ENCODE measurements around the gene NEK1. TPM values are rescaled to one million over a fixed set of nuclear protein-coding genes. Genes with fewer than 3 reads are reported as not detected.

Gene NEK1
- total RNA-seq, 4 donors from 2014 or later, result 18.8 to 33.8 (median 25.0) TPM

- intact Hi-C loops (cut with DNase I; ENCODE audit: low total_unique reads), result no loop called here
- no peak for DNase-seq
- TF ChIP-seq POLR2A (IDR thresholded peaks at IDR 0.05), result no peak
- TF ChIP-seq CTCF (IDR thresholded peaks at IDR 0.05), result no peak
- Histone ChIP-seq H3K4me1 (no peaks in the 10 kb centered on the region), H3K27me3 (no peaks in the 10 kb centered on the region), H3K4me3 (no peak overlapping the region), H3K27ac (no peak overlapping the region), H3K9me3 (no peaks in the 10 kb centered on the region), H3K36me3 (no peaks in the 10 kb centered on the region)
These were observed 17.7 kb downstream of the NEK1 start for GRCh38 chr4:169594560-169595195.

GRCh38 chr4:169593050-169593560, 19.3 kb downstream of the NEK1 start:
- Histone ChIP-seq H3K4me3 (no peak overlapping the region), H3K27me3 (no peaks in the 10 kb centered on the region), H3K36me3 (no peaks in the 10 kb centered on the region), H3K4me1 (no peaks in the 10 kb centered on the region), H3K9me3 (no peaks in the 10 kb centered on the region), H3K27ac (no peak overlapping the region)
- intact Hi-C loops (cut with DNase I; ENCODE audit: low total_unique reads), result no loop called here
- TF ChIP-seq POLR2A (IDR thresholded peaks at IDR 0.05), result no peak
- no peak for TF ChIP-seq CTCF (IDR thresholded peaks at IDR 0.05)
- no peak for DNase-seq

- no peaks in the 10 kb centered on the region for H3K4me1 ChIP-seq
- no peak overlapping the region for H3K4me3 ChIP-seq
- H3K27me3 ChIP-seq, result peaks cover 0 to under 1% of the 10 kb centered on the region in 2 donors
- TF ChIP-seq POLR2A (IDR thresholded peaks at IDR 0.05) (no peak), CTCF (IDR thresholded peaks at IDR 0.05) (no peak)
- H3K36me3 ChIP-seq, result no peaks in the 10 kb centered on the region
- H3K9me3 ChIP-seq, result no peaks in the 10 kb centered on the region
- DNase-seq, result no peak
- intact Hi-C loops (cut with DNase I; ENCODE audit: low total_unique reads), result no loop called here
- no peak overlapping the region for H3K27ac ChIP-seq
These were observed 28.8 kb downstream of the NEK1 start for GRCh38 chr4:169583563-169583962.

GRCh38 chr4:169582706-169583105, 29.7 kb downstream of the NEK1 start:
- no peak for DNase-seq
- H3K36me3 ChIP-seq, result no peaks in the 10 kb centered on the region
- H3K4me3 ChIP-seq, result no peak overlapping the region
- no peaks in the 10 kb centered on the region for H3K4me1 ChIP-seq
- intact Hi-C loops (cut with DNase I; ENCODE audit: low total_unique reads), result no loop called here
- H3K27me3 ChIP-seq, result peaks cover 0 to 6% of the 10 kb centered on the region in 2 donors
- H3K27ac ChIP-seq, result no peak overlapping the region
- no peaks in the 10 kb centered on the region for H3K9me3 ChIP-seq
- TF ChIP-seq CTCF (IDR thresholded peaks at IDR 0.05), result no peak
- no peak for TF ChIP-seq POLR2A (IDR thresholded peaks at IDR 0.05)

- TF ChIP-seq CTCF (IDR thresholded peaks at IDR 0.05) (no peak), POLR2A (IDR thresholded peaks at IDR 0.05) (no peak)
- Histone ChIP-seq H3K4me3 (no peak overlapping the region), H3K4me1 (no peaks in the 10 kb centered on the region), H3K9me3 (no peaks in the 10 kb centered on the region), H3K36me3 (no peaks in the 10 kb centered on the region), H3K27me3 (peaks cover 0 to 6% of the 10 kb centered on the region in 2 donors), H3K27ac (no peak overlapping the region)
- intact Hi-C loops (cut with DNase I; ENCODE audit: low total_unique reads), result no loop called here
- no peak for DNase-seq
These were observed 30.2 kb downstream of the NEK1 start for GRCh38 chr4:169582203-169582602.

All from uterus (tissue), 4 donors.